Muscle layer of colon (tissue), 2 donors: Measurements from ENCODE around the gene NDEL1.

Experiments used
- H3K27ac ChIP-seq: one replicate; pipeline ENCODE4 v1.7.0; 2013; ENCODE audit warnings: low read depth, mild to moderate bottlenecking, low read length, moderate library complexity
- H3K27me3 ChIP-seq, 2 donors: one replicate each; pipeline ENCODE4 v1.7.0; 2013; ENCODE audit warnings: low read length in 2 of 2, mild to moderate bottlenecking in 2 of 2; ENCODE audit not compliant: insufficient read depth in 2 of 2, control insufficient read depth in 1 of 2
- H3K36me3 ChIP-seq: one replicate; pipeline ENCODE4 v1.7.0; 2013; ENCODE audit warnings: mild to moderate bottlenecking, low read length; ENCODE audit not compliant: insufficient read depth
- H3K4me1 ChIP-seq: one replicate; pipeline ENCODE4 v1.7.0; 2013; ENCODE audit warnings: mild to moderate bottlenecking, low read length; ENCODE audit not compliant: insufficient read depth
- H3K4me3 ChIP-seq, 2 donors: one replicate each; pipeline ENCODE4 v1.7.0; 2013; ENCODE audit warnings: low read length in 2 of 2, low read depth in 1 of 2, mild to moderate bottlenecking in 1 of 2, moderate library complexity in 1 of 2
- H3K9ac ChIP-seq: one replicate; pipeline ENCODE4 v1.7.0; 2013; ENCODE audit warnings: low read length
- H3K9me3 ChIP-seq: one replicate; pipeline ENCODE4 v1.7.0; 2013; ENCODE audit warnings: mild to moderate bottlenecking, low read length
- donor health status: abdominal sarcoma.
- donor health status: Adenocarcinoma of cecum.

The NDEL1 gene

DNA sequence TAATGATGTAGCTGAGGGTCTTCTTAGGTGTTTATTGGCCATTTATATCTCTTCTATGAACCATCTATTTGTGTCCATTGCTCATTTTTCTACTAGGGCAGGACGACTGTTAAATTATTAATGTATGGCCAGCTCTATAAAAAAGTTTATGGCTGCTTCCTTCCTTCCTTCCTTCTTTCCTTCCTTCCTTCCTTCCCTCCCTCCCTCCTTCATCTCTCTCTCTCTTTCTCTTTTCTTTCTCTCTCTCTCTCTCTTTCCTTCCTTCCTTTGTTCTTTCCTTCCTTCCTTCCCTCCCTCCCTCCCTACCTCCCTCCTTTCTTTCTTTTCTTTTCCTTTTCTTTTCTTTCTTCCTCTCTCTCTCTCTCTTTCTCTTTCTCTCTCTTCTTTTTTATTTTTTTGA is 17.2 kb upstream of the NDEL1 start:
- no peak overlapping the region for H3K9ac ChIP-seq
- no peak overlapping the region for H3K27ac ChIP-seq
- no peaks in the 10 kb centered on the region for H3K9me3 ChIP-seq
- no peak overlapping the region for H3K4me3 ChIP-seq
- no peaks in the 10 kb centered on the region for H3K4me1 ChIP-seq
- no peaks in the 10 kb centered on the region for H3K36me3 ChIP-seq
- no peaks in the 10 kb centered on the region for H3K27me3 ChIP-seq

DNA sequence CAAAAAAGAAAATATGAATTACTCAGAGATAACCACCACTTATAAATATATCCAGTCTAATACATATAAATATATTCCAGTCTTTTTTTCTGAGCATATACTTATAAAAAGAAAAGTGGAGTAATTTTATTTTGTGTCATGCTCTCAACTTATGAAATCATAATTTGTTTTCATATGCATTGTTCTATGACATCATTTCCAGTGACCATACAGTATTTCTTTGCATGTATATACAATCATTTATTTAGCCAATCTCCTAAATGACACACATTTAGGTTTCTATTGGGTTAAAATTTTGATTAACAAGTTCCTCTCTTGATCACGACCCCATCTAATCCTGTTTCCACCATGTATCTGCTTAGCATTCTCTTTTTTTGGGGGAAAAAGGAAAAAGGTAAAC is 16.4 kb upstream of the NDEL1 start:
- Histone ChIP-seq H3K27ac (no peak overlapping the region), H3K4me1 (no peaks in the 10 kb centered on the region), H3K27me3 (no peaks in the 10 kb centered on the region), H3K9me3 (no peaks in the 10 kb centered on the region), H3K36me3 (no peaks in the 10 kb centered on the region), H3K9ac (no peak overlapping the region), H3K4me3 (no peak overlapping the region)

DNA sequence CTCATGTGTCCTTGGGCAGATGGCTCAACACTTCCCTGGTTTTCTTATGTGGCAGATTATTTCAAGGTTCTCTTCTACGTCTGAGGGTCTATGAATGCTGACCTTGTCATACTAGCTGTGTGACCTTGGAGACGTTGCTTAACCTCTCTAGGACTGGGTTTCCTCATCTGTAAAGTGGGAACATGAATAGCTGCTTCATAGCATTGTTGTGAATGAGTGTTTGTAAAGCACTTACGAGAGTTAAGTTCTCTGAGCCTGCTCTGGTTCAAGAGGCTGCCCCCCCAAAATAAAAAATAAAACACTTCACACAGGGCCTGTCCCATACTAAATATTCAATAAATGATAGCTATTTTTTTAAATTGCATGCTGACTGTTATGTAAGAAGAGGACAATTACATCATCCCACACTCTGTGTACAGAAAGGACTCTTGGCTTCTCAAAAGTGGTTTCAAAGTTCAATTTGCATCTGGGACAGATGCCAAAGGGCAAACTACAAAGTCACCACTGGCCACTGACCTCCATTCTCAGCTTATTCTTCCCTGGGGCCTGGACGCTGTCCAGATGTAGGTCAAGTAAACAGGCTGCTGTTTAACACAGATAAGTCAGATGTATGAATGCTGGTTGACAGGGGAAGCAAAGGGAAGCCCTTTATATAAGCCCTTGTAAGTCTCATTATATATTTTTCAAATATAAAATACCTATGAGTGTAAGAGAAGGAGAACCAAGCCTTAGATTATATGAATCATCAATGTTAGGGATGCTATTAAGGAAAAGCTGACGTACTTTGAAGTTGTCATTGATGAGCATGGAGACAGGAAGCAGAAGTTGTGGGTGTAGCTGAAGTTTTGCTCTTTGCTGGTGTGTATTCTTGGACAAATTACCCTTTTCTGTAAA is 15.4 kb upstream of the NDEL1 start:
- H3K27me3 ChIP-seq, result no peaks in the 10 kb centered on the region
- no peak overlapping the region for H3K4me3 ChIP-seq
- H3K9me3 ChIP-seq, result no peaks in the 10 kb centered on the region
- H3K27ac ChIP-seq, result no peak overlapping the region
- H3K4me1 ChIP-seq, result no peaks in the 10 kb centered on the region
- H3K9ac ChIP-seq, result no peak overlapping the region
- H3K36me3 ChIP-seq, result no peaks in the 10 kb centered on the region

DNA sequence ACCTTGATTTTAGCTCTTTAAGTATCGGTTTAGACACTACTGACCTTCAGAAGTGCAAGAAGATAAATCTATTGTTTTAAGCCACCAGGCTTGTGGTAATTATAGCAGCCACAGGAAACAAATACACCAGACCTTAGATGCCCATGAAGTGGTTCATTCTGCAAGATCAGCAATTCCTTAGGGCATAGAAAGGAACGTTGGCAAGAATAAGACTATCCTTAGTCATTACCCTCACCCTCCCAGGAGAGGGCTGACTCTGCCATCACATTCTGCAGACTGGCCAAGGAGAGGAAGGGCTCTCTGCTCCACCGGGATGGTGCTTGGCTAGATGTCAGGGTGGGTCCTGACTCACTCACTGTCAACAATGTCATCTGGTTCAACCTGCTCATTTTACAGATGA is 14.1 kb upstream of the NDEL1 start:
- H3K9me3 ChIP-seq, result no peaks in the 10 kb centered on the region
- H3K27me3 ChIP-seq, result no peaks in the 10 kb centered on the region
- H3K9ac ChIP-seq, result no peak overlapping the region
- no peaks in the 10 kb centered on the region for H3K4me1 ChIP-seq
- no peaks in the 10 kb centered on the region for H3K36me3 ChIP-seq
- no peak overlapping the region for H3K4me3 ChIP-seq
- H3K27ac ChIP-seq, result no peak overlapping the region

DNA sequence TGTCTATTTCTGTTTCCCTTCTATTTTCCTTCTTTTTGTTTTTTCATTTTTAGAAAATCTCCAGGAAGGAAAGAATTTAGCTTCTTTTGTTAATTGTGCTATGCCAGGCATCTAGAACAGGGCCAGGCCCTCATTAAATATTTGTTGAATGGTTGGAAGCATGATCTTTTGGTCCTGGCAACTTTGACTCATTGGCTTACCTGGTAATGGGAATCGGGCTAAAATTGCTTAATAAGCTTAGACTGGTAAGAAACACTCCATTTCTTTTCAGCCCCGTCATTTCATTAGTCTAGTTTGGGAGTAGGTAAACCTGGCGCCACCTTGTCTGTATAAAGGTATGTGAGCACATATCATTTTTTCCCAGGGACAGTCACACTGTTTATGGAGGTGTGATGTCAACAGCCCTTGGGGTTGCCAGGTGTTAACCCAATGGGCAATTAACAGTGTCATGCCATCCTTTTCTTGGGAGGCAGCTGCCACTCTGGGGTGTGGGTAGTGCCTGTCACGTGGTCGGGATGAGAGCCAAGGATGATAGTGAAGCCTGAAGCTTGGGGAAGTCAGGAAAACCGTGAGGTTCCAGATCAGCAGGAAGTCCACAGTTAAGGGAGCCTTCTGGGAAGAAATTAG is 9.5 kb upstream of the NDEL1 start:
- H3K9me3 ChIP-seq, result no peaks in the 10 kb centered on the region
- H3K27me3 ChIP-seq, result no peaks in the 10 kb centered on the region
- H3K4me3 ChIP-seq, result no peak overlapping the region
- H3K9ac ChIP-seq, result no peak overlapping the region
- no peaks in the 10 kb centered on the region for H3K4me1 ChIP-seq
- H3K27ac ChIP-seq, result no peak overlapping the region
- H3K36me3 ChIP-seq, result no peaks in the 10 kb centered on the region

DNA sequence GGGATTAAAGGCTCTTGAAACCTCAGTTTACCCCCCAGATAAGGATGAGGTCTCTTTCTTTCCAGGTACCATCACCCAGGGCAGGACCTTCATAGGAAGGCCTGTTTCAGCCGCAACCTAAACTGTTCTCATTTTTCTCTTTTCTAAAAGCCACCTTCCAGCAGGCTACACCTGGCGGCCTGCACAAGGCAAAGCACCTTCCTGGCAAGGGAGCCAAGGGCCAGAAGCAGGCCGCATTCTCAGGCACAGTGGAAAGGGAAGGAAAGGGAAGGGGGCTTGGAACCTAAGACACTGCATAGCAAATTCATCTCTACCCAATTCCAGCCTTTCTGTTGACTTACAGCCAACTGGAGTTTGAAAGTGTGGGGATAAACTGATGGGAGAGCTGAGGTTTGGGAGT is 8.9 kb upstream of the NDEL1 start:
- Histone ChIP-seq H3K27me3 (no peaks in the 10 kb centered on the region), H3K4me3 (no peak overlapping the region), H3K9me3 (no peaks in the 10 kb centered on the region), H3K36me3 (no peaks in the 10 kb centered on the region), H3K9ac (no peak overlapping the region), H3K27ac (no peak overlapping the region), H3K4me1 (no peaks in the 10 kb centered on the region)

DNA sequence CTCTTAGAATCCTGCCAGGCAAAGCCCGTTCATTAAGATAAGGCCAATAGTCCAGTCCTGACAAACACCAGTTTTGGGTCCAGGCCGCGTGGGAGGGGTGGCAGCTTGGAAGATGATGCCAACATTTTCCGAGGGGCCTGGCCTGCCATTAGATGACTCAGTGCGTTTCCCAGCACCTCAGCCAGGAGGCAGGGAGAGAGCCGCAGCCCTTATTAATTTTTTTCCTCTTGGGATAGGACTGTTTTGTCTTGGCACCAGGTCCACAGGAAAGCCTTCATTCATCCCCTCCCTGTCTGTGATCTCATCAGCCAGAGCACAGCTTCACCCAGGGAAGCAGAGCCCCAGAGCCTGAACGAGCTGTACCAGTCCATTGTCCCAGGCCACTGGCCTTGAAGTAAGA is 4.7 kb upstream of the NDEL1 start:
- Histone ChIP-seq H3K9ac (no peak overlapping the region), H3K4me3 (no peak overlapping the region), H3K9me3 (no peaks in the 10 kb centered on the region), H3K36me3 (no peaks in the 10 kb centered on the region), H3K4me1 (peaks cover 5% of the 10 kb centered on the region), H3K27me3 (no peaks in the 10 kb centered on the region), H3K27ac (no peak overlapping the region)

DNA sequence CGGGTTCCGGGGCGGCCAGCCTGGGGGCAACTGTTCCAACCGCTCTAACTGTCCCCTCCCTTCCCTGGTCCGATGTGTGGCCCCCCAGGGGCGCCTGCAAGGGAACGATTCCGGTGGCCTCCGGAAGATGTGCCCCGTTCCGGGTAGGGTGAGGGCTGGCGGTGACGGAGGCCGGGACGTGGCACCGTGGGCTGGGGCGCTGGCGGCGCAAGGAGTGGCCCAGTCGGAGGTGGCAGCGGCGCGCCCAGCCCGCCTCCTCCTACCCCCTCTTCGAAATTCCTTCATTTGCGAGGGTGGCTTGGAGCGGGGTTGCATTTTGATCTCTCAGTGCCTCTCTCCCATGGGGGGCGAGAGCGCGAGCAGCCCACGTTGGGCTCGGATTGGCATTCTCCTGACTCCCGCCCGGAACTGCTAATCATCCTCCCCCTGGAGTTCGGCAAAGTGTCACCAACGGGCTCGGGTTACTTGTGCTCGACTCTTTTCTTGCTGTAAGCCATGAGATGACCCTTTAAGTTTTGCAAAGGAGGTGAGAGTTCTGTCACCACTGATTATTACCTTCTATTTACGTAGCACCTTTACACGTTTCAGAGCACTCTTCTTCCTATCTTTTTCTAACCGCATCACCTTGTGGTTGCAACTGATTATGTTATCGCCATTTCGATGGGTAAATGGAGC is 622 bp downstream of the NDEL1 start:
- H3K4me1 ChIP-seq, result peaks cover 20% of the 10 kb centered on the region

DNA sequence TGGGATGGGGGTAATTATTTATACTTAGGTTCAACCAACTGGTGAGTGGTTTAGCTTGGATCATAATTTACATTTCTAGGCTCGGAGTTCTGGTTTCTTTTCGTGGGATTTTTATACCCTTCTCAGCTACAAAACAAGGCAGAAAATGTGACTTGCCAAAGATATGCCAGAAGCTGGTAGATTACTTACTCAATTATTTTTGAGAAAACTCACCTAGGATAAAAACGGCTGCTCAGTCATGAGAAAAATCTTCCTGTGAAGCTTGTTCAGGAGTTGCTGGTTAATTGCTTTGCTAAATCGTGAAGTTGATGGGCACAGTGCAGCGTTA is 1.1 kb downstream of the NDEL1 start:
- peaks cover 9% of the 10 kb centered on the region for H3K36me3 ChIP-seq
- H3K9ac ChIP-seq, result peak overlapping the region; percentile 99
- H3K4me3 ChIP-seq, result peak overlapping the region; percentile 95 to 96
- H3K27me3 ChIP-seq, result no peaks in the 10 kb centered on the region
- peak overlapping the region; percentile 97 for H3K27ac ChIP-seq
- peaks cover 25% of the 10 kb centered on the region for H3K4me1 ChIP-seq
- H3K9me3 ChIP-seq, result no peaks in the 10 kb centered on the region

More for the DNA sequence above, 622 bp downstream of the NDEL1 start:
- H3K27ac ChIP-seq, result peak overlapping the region; percentile 97
- peak overlapping the region; percentile 95 to 96 for H3K4me3 ChIP-seq
- peaks cover 9% of the 10 kb centered on the region for H3K36me3 ChIP-seq
- H3K9ac ChIP-seq, result peak overlapping the region; percentile 99
- H3K27me3 ChIP-seq, result no peaks in the 10 kb centered on the region
- H3K9me3 ChIP-seq, result no peaks in the 10 kb centered on the region

DNA sequence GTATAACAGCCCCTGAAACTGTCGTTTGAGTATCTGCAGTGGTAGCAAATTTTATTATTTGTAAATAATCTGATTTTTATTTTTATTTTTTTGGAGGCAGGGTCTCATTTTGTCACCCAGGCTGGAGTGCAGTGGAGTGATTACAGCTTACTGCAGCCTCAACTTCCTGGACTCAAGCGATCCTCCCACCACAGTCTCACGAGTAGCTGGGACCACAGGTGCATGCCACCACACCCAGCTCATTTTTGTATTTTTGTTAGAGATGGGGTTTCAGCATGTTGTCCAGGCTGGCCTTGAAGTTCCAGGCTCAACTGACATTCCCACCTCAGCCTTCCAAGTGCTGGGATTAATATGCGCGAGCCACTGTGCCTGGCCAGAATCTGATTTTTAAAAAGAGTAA is 2.8 kb downstream of the NDEL1 start:
- no peak overlapping the region for H3K4me3 ChIP-seq
- no peaks in the 10 kb centered on the region for H3K27me3 ChIP-seq
- no peaks in the 10 kb centered on the region for H3K9me3 ChIP-seq
- H3K27ac ChIP-seq, result no peak overlapping the region
- H3K4me1 ChIP-seq, result peaks cover 28% of the 10 kb centered on the region
- no peak overlapping the region for H3K9ac ChIP-seq
- H3K36me3 ChIP-seq, result peaks cover 9% of the 10 kb centered on the region

DNA sequence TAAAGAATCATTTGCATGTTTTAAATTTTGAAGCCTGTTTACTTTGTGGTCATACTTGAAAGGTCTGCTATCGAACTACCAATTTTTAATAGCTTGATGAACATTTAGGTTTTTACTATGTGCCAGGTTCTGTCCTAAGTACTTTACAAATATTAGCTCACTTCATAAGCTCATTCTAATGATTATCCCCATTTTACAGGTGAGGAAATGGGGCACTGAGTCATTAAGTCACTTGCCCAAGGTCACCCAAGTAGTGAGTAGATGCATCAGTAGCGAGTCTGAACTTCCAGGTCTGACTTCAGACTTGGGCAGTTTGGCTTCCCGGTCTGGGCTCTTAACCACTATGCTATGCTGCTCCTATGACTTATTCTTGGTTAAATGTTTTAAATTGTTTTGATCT is 4.0 kb downstream of the NDEL1 start:
- Histone ChIP-seq H3K4me1 (peaks cover 28% of the 10 kb centered on the region), H3K9me3 (no peaks in the 10 kb centered on the region), H3K36me3 (peaks cover 9% of the 10 kb centered on the region), H3K27me3 (no peaks in the 10 kb centered on the region), H3K27ac (no peak overlapping the region), H3K4me3 (no peak overlapping the region), H3K9ac (no peak overlapping the region)
